ENCODE measurements around the gene CNNM3.
A peak's percentile ranks its signal among the peaks of the same experiment; 100 is the strongest.

CNNM3 gene

GRCh38 chr2:96864343-96865091 is 48.4 kb downstream of the CNNM3 start:
- no peak for DNase-seq (ENCODE audit: low read depth)

GRCh38 chr2:96865654-96866053 is 49.6 kb downstream of the CNNM3 start:
- DNase-seq (ENCODE audit: low read depth) = no peak

GRCh38 chr2:96866149-96866548 is 50.1 kb downstream of the CNNM3 start:
- DNase-seq (ENCODE audit: low read depth) = no peak

GRCh38 chr2:96866586-96866985 is 50.5 kb downstream of the CNNM3 start:
- DNase-seq (ENCODE audit: low read depth) = no peak

- DNase-seq (ENCODE audit: low read depth) = no peak
Observed at GRCh38 chr2:96866986-96867755, 51.1 kb downstream of the CNNM3 start.

- no peak for DNase-seq (ENCODE audit: low read depth)
Observed at GRCh38 chr2:96867756-96868554, 51.9 kb downstream of the CNNM3 start.

- peak; percentile 28 for DNase-seq (ENCODE audit: low read depth)
Observed at GRCh38 chr2:96868555-96869280, 52.6 kb downstream of the CNNM3 start.

GRCh38 chr2:96869281-96869821 is 53.3 kb downstream of the CNNM3 start:
- DNase-seq (ENCODE audit: low read depth) = no peak

- DNase-seq (ENCODE audit: low read depth) = no peak
Observed at GRCh38 chr2:96869822-96870625, 54.0 kb downstream of the CNNM3 start, which contains the start of gene SEMA4C. Gene SEMA4C, minus strand, starts transcription at chr2:96870080. Its CDS starts 2,194 bp downstream, at chr2:96867886.

GRCh38 chr2:96870626-96871255 is 54.7 kb downstream of the CNNM3 start:
- peak; percentile 48 for DNase-seq (ENCODE audit: low read depth)

- no peak for DNase-seq (ENCODE audit: low read depth)
Observed at GRCh38 chr2:96872591-96873349, 56.7 kb downstream of the CNNM3 start.

GRCh38 chr2:96873651-96874096 is 57.6 kb downstream of the CNNM3 start:
- DNase-seq (ENCODE audit: low read depth) = no peak

- no peak for DNase-seq (ENCODE audit: low read depth)
Observed at GRCh38 chr2:96874198-96874831, 58.2 kb downstream of the CNNM3 start.

GRCh38 chr2:96875498-96876268 is 59.6 kb downstream of the CNNM3 start:
- DNase-seq (ENCODE audit: low read depth) = no peak

GRCh38 chr2:96876269-96877041 is 60.4 kb downstream of the CNNM3 start:
- no peak for DNase-seq (ENCODE audit: low read depth)

- no peak for DNase-seq (ENCODE audit: low read depth)
Observed at GRCh38 chr2:96877042-96877451, 61.0 kb downstream of the CNNM3 start.

- DNase-seq (ENCODE audit: low read depth) = no peak
Observed at GRCh38 chr2:96877631-96878092, 61.6 kb downstream of the CNNM3 start.

Measured in stimulated activated CD4-positive, alpha-beta T cell treated with anti-CD3 and anti-CD28 coated beads, Interleukin-2, amount 100 ng/mL, for 4 hours (primary cell).